Activated T-cell treated with anti-CD3 and anti-CD28 coated beads, Interleukin-2, amount 50 U/mL, for 1 hour (primary cell): ENCODE measurements around the gene SERTM2.

Source experiments
- DNase-seq: peaks from one replicate; pipeline ENCODE4 v3.0.0-alpha.2; 2020

SERTM2 gene

DNA sequence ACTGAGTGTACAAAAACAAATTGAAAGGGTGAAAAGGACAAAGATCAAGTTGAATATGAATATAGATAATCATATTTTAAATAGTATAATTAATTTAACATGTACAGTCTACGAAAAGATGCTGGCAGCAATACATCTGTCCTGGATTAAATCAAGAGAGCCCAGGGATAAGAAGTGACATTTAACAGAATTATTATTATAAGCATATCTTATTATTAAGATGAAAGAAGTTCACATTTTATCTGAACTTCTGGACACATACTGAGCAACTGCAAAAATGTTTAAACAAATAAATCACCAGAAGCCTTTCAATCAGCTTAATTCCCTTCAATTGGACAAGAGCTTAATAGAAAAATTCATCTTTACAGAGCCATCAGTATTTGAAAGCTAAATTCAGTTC, 50.4 kb downstream of the SERTM2 start:
- DNase-seq: no peak

DNA sequence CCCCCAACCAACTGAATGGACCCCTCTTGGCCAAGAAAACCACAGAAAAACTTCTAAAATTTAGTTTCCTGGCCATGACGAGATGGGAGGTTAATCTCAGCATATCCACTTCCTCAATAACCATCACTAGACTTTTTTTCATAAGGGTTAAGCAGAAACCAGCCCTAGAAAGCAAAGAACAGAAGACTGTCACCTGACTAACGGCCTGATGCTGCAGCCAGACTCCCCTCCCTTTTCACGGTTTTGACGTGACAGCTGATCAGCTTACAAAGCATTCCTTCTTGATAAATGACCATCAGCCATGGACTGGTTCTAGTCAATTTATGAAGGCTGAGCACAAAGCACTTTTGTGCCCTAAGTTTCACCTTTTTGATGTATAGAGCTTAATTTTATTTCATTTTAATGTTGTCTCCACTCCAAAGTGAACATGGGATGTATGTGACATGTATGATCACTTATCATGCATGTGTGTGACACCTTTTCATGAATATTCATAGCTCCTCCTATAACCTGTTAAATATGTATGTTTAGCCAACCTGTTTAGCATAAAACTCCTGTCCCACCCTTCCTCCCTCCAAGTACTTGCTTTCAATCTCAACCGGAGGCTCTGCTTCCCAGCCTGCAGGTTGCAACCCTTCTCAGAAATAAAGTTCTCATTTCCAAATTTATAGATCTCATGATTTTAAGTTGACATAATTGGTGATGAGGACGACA, 56.3 kb downstream of the SERTM2 start:
- no peak for DNase-seq

DNA sequence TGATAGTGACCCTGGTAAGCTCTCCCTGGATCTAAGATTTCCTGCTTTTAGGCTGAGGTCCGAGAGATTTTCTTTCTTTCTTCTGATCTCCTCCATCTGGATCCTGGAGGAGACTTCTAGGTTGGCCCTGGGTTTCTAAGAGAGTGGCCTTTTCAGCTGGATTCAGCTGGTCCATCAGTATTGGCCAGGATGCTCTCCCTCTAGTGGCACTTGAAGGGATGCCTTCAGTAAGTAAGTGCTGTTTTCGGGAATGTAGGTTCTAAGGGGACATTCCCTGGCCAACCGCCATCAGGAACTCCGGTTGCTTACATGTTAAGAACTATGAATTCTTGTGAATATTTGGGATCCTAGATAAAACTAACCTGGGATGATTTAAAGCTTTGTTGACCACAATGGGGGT, 56.9 kb downstream of the SERTM2 start:
- DNase-seq: no peak

DNA sequence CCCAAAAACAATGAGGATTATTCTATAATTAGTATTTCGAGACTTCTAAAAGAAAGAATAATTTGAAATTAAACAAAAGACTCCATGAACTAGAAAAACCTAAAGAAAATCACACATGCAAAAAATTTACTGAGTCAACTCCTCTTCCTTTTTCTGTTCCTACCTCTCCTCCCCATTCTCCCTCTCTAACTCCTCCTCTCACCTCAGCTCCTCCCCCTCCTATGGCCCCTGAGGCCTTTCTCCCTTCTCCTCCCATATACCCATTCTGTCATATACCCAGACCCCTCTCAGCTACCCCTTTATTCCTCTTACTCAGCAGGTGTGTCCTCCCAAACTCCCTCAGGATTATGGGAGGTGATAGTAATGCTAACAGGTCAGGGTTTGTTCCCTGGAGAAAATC, 57.4 kb downstream of the SERTM2 start:
- no peak for DNase-seq
